GM18526 (cell line): ENCODE results near the gene EML6.

Experiments used
- POLR2A ChIP-seq: IDR thresholded peaks from 3 replicates; pipeline ENCODE4 v1.6.1; 2011; ENCODE audit not compliant: insufficient read length; ENCODE audit errors: extremely low read depth

The EML6 gene

DNA sequence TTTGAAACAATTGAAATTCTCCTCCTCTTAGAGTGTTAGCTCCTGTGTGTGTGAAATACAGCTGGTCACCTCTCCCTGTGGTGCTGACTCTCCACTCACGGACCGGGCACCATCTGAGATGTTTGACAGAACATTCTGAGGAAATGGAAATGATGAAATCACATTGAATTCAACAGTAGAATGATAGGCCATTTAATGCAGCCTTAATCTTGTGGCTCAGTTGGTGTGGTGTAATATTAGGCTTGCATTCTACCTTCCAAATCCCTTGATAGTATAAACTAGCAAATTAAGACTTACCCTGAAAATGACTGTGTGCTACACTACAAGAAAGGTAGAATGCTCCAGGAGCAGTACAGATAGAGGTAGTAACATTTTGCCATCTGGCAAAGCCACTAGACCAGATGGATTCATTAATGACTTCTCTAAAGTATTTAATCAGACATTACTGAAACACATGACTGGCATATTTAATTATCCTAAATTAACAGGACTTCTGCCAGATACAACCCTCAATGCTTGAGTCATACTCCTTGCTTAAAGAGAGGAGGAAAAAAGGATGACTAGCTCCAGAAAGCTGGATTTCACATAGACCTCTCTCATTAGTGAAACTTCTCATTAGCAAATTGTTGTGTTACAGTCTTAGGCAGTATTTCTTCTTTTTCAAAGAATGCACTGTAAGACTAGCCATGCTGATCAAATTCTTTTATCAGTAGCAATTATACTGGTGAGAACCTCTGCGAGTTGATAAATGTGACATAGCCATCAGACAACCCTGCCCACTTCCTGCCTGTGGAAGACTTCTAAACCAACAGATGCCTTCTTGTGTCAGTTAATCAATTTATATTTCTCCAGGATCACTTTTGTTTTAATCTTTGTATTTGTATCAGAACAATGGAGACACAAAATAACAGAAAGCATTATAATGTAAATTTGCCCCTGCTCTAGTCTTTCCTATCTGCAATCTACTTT lies 80.6 kb downstream of the EML6 start:
- TF ChIP-seq POLR2A: no peak

GRCh38 chr2:54805255-54805654 lies 81.8 kb downstream of the EML6 start:
- no peak for TF ChIP-seq POLR2A

- TF ChIP-seq POLR2A: no peak
Observed at GRCh38 chr2:54806975-54807374, 83.5 kb downstream of the EML6 start.

DNA sequence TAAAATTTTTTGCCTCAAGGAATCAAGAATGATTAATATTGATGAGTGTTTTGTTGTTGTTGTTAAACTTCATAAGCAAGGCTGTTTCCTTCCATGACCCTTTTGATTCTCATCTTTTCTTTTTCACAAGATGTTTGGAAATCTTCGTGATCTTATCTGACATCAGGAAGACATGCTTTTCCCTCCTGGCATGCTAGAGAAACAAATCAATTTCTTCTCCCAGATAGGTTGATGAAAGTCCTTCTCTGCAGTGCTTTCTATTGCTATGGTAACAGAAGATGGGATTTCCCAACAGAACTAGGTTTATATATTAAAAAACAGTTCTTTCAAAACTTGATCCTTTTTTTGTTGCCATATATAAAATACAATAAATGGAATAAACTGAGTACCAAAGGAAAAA lies 85.2 kb downstream of the EML6 start:
- no peak for TF ChIP-seq POLR2A

GRCh38 chr2:54809819-54810218 lies 86.4 kb downstream of the EML6 start:
- TF ChIP-seq POLR2A: no peak

GRCh38 chr2:54810246-54810645 lies 86.8 kb downstream of the EML6 start:
- no peak for TF ChIP-seq POLR2A

GRCh38 chr2:54813584-54813983 lies 90.1 kb downstream of the EML6 start:
- no peak for TF ChIP-seq POLR2A

GRCh38 chr2:54814389-54815147 lies 91.1 kb downstream of the EML6 start:
- no peak for TF ChIP-seq POLR2A

GRCh38 chr2:54815148-54815539 lies 91.7 kb downstream of the EML6 start:
- TF ChIP-seq POLR2A: no peak

GRCh38 chr2:54818226-54818625 lies 94.8 kb downstream of the EML6 start:
- no peak for TF ChIP-seq POLR2A

DNA sequence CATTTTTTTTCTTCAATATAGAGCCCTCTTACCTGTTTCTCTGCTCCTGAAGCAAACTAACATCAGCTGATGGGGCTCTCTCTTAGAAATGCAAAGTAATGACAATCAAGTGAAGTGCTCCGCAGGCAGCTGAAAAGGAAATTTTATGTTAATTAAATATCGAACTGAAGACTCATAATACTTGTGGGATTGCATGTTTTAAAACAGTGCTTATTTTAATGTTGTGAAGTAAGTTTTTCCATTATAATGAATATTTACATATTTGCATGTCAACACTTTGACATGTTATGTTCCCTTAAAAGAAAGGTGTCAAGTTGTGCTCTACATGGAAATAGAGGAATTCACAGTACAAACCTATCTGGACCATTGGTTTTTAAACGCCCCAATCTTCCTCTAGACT lies 97.1 kb downstream of the EML6 start:
- no peak for TF ChIP-seq POLR2A

- TF ChIP-seq POLR2A: no peak
Observed at GRCh38 chr2:54824567-54824966, 101.1 kb downstream of the EML6 start.

- TF ChIP-seq POLR2A: no peak
Observed at GRCh38 chr2:54830546-54830945, 107.1 kb downstream of the EML6 start.

- TF ChIP-seq POLR2A: no peak
Observed at GRCh38 chr2:54831480-54831879, 108.0 kb downstream of the EML6 start.

- TF ChIP-seq POLR2A: no peak
Observed at GRCh38 chr2:54834721-54835120, 111.3 kb downstream of the EML6 start.

- no peak for TF ChIP-seq POLR2A
Observed at GRCh38 chr2:54836477-54836876, 113.0 kb downstream of the EML6 start.
